OCI-LY1 (cell line): ENCODE measurements around the gene CFAP20DC.

Experiments used
- H2AFZ ChIP-seq: fragments of 200-600 bp; sonication (generic), shearing (Covaris generic); 2 replicates; pipeline ENCODE4 v1.6.0; 2014; ENCODE audit warnings: antibody characterized with exemption, mild to moderate bottlenecking, low read length
- H3F3A ChIP-seq: fragments of 200-600 bp; sonication (generic), shearing (Covaris generic); 2 replicates; pipeline ENCODE4 v1.6.0; 2014; ENCODE audit warnings: mild to moderate bottlenecking, antibody characterized with exemption, low read length, moderate library complexity; ENCODE audit not compliant: insufficient read depth
- H3K27ac ChIP-seq: fragments of 200-600 bp; sonication (generic); 2 replicates; pipeline ENCODE4 v1.5.1; 2014; ENCODE audit warnings: low read length, mixed run types, mild to moderate bottlenecking, low read depth; ENCODE audit not compliant: poor library complexity, severe bottlenecking
- H3K27me3 ChIP-seq: fragments of 200-600 bp; sonication (generic); 2 replicates; pipeline ENCODE4 v1.6.0; 2014; ENCODE audit warnings: antibody characterized with exemption, mild to moderate bottlenecking, low read length, moderate library complexity; ENCODE audit not compliant: insufficient read depth
- H3K36me3 ChIP-seq: fragments of 200-600 bp; sonication (generic); 2 replicates; pipeline ENCODE4 v1.6.1; 2014; ENCODE audit warnings: mild to moderate bottlenecking, antibody characterized with exemption, low read length, moderate library complexity, mixed read lengths; ENCODE audit not compliant: insufficient read depth
- H3K4me1 ChIP-seq: fragments of 200-600 bp; sonication (generic); 2 replicates; pipeline ENCODE4 v1.5.1; 2014; ENCODE audit warnings: mild to moderate bottlenecking, low read length, moderate library complexity; ENCODE audit not compliant: insufficient read depth, severe bottlenecking
- H3K4me2 ChIP-seq: fragments of 200-600 bp; sonication (generic), shearing (Covaris generic); 2 replicates; pipeline ENCODE4 v1.6.1; 2014; ENCODE audit warnings: low read length
- H3K4me3 ChIP-seq: fragments of 200-600 bp; sonication (generic); 2 replicates; pipeline ENCODE4 v1.5.1; 2014; ENCODE audit warnings: low read length, low read depth, mild to moderate bottlenecking, mixed read lengths; ENCODE audit not compliant: poor library complexity, severe bottlenecking
- H3K79me2 ChIP-seq: fragments of 200-600 bp; shearing (Covaris generic); 2 replicates; pipeline ENCODE4 v1.6.1; 2016; ENCODE audit warnings: mixed run types, low read length, mixed read lengths; ENCODE audit not compliant: insufficient read depth
- H3K9ac ChIP-seq: fragments of 200-600 bp; sonication (generic), shearing (Covaris generic); 2 replicates; pipeline ENCODE4 v1.6.1; 2014; ENCODE audit warnings: mild to moderate bottlenecking, low read length, mixed read lengths
- H3K9me2 ChIP-seq: fragments of 200-600 bp; sonication (generic), shearing (Covaris generic); 2 replicates; pipeline ENCODE4 v1.6.1; 2014; ENCODE audit warnings: low read depth, mild to moderate bottlenecking, low read length, mixed read lengths
- H3K9me3 ChIP-seq: fragments of 200-600 bp; shearing (Covaris generic); 2 replicates; pipeline ENCODE4 v1.6.1; 2014; ENCODE audit warnings: low read length, mixed read lengths
- H4K20me1 ChIP-seq: fragments of 200-600 bp; sonication (generic), shearing (Covaris generic); 2 replicates; pipeline ENCODE4 v1.6.0; 2016; ENCODE audit warnings: mild to moderate bottlenecking, low read length; ENCODE audit not compliant: insufficient read depth
- CTCF ChIP-seq: fragments of 200-600 bp; sonication (generic), shearing (Covaris generic); IDR thresholded peaks from 2 replicates; pipeline ENCODE4 v1.5.1; 2017; ENCODE audit warnings: mild to moderate bottlenecking, antibody characterized with exemption, low read length, moderate library complexity, mixed read lengths
- EZH2 ChIP-seq: fragments of 200-600 bp; sonication (generic), shearing (Covaris generic); IDR thresholded peaks from 2 replicates; pipeline ENCODE4 v1.8.0; 2017; ENCODE audit warnings: borderline replicate concordance, mixed run types, mild to moderate bottlenecking, antibody characterized with exemption, low read length, moderate library complexity, mixed read lengths

The CFAP20DC gene

GRCh38 chr3:58722561-58722960 lies 327.3 kb downstream of the CFAP20DC start:
- Histone ChIP-seq H2AFZ (no peak overlapping the region), H4K20me1 (no peaks in the 10 kb centered on the region)

GRCh38 chr3:58720526-58720925 lies 329.3 kb downstream of the CFAP20DC start:
- no peak overlapping the region for H3K4me2 ChIP-seq
- H3K27me3 ChIP-seq, result no peaks in the 10 kb centered on the region
- TF ChIP-seq EZH2 (no peak), CTCF (no peak)
- no peaks in the 10 kb centered on the region for H3K79me2 ChIP-seq
- H3F3A ChIP-seq, result no peaks in the 10 kb centered on the region
- H3K9me3 ChIP-seq, result no peaks in the 10 kb centered on the region
- no peaks in the 10 kb centered on the region for H3K36me3 ChIP-seq
- H3K9ac ChIP-seq, result no peak overlapping the region
- no peak overlapping the region for H3K27ac ChIP-seq
- no peaks in the 10 kb centered on the region for H4K20me1 ChIP-seq
- no peaks in the 10 kb centered on the region for H3K9me2 ChIP-seq
- H3K4me1 ChIP-seq, result no peaks in the 10 kb centered on the region
- H2AFZ ChIP-seq, result no peak overlapping the region
- no peak overlapping the region for H3K4me3 ChIP-seq

More at GRCh38 chr3:58722561-58722960, 327.3 kb downstream of the CFAP20DC start:
- no peak for TF ChIP-seq EZH2
- TF ChIP-seq CTCF, result no peak
- Histone ChIP-seq H3K9me3 (no peaks in the 10 kb centered on the region), H3K79me2 (no peaks in the 10 kb centered on the region), H3F3A (no peaks in the 10 kb centered on the region), H3K9me2 (no peaks in the 10 kb centered on the region), H3K4me1 (no peaks in the 10 kb centered on the region), H3K36me3 (no peaks in the 10 kb centered on the region), H3K4me3 (no peak overlapping the region), H3K4me2 (no peak overlapping the region), H3K9ac (no peak overlapping the region), H3K27ac (no peak overlapping the region), H3K27me3 (no peaks in the 10 kb centered on the region)

- Histone ChIP-seq H3F3A (no peaks in the 10 kb centered on the region), H2AFZ (no peak overlapping the region), H3K4me1 (no peaks in the 10 kb centered on the region), H3K4me2 (no peak overlapping the region), H4K20me1 (no peaks in the 10 kb centered on the region), H3K79me2 (no peaks in the 10 kb centered on the region), H3K27ac (no peak overlapping the region), H3K9me2 (no peaks in the 10 kb centered on the region), H3K4me3 (no peak overlapping the region), H3K36me3 (no peaks in the 10 kb centered on the region), H3K9me3 (no peaks in the 10 kb centered on the region), H3K27me3 (no peaks in the 10 kb centered on the region), H3K9ac (no peak overlapping the region)
- no peak for TF ChIP-seq CTCF
- TF ChIP-seq EZH2, result no peak
These were observed 330.1 kb downstream of the CFAP20DC start for GRCh38 chr3:58719684-58720083.
